Measurements from ENCODE around the gene LPP. TPM values are rescaled to one million over a fixed set of nuclear protein-coding genes. Genes with fewer than 3 reads are reported as not detected.

Gene LPP
- total RNA-seq, 1 experiment from 2014 or later: 20.4 TPM

DNA sequence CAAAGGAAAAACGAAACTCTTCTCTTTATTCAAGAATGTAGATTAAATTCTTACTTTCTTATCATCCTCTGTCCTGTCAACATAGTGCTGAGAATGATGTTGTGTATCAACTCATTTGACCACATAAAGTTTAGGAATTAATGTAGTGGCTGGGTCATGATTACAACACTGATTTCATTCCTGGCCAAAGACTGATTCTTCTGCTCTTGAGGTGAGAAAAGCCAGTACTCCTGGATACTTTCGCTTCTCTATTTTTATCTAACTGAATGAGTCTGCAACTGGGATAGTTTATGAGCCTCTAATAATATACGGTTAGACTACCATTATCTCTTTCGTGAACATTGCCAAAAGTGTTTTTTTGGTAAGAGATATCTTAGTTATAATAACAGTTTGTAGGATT, 173.0 kb downstream of the LPP start:
- Histone ChIP-seq H4K20me1 (ENCODE audit: low read length) (no peaks in the 10 kb centered on the region), H3K9ac (ENCODE audit: low read length) (no peak overlapping the region), H3K27me3 (ENCODE audit: low read length) (no peaks in the 10 kb centered on the region), H3K27ac (ENCODE audit: low read length) (no peak overlapping the region), H3K4me1 (ENCODE audit: insufficient read depth, low read length) (no peaks in the 10 kb centered on the region), H3K4me2 (ENCODE audit: low read length) (no peak overlapping the region), H2AFZ (ENCODE audit: low read length) (no peak overlapping the region), H3K9me3 (ENCODE audit: low read length) (no peaks in the 10 kb centered on the region), H3K9me2 (replicated peaks; ENCODE audit: low read length) (no peaks in the 10 kb centered on the region), H3F3A (ENCODE audit: low read length, unreplicated experiment) (no peaks in the 10 kb centered on the region), H3K79me2 (ENCODE audit: low read length) (no peaks in the 10 kb centered on the region), H3K36me3 (ENCODE audit: low read depth, low read length) (no peaks in the 10 kb centered on the region; the same call in 1 of the 2 replicates), H3K4me3 (ENCODE audit: low read length) (no peak overlapping the region)
- DNase-seq (no peak), ATAC-seq (no peak)
- intact Hi-C loops (cut with micrococcal nuclease): no loop called here
- BruUV-seq (replicated peaks): no TSS peak
- TF ChIP-seq EZH2 (IDR thresholded peaks at IDR 0.05; ENCODE audit: low read length, unreplicated experiment) (no peak), EZH2phosphoT487 (IDR thresholded peaks at IDR 0.05; ENCODE audit: borderline replicate concordance, low read length) (no peak)
- TF ChIP-seq, protein P1, sequence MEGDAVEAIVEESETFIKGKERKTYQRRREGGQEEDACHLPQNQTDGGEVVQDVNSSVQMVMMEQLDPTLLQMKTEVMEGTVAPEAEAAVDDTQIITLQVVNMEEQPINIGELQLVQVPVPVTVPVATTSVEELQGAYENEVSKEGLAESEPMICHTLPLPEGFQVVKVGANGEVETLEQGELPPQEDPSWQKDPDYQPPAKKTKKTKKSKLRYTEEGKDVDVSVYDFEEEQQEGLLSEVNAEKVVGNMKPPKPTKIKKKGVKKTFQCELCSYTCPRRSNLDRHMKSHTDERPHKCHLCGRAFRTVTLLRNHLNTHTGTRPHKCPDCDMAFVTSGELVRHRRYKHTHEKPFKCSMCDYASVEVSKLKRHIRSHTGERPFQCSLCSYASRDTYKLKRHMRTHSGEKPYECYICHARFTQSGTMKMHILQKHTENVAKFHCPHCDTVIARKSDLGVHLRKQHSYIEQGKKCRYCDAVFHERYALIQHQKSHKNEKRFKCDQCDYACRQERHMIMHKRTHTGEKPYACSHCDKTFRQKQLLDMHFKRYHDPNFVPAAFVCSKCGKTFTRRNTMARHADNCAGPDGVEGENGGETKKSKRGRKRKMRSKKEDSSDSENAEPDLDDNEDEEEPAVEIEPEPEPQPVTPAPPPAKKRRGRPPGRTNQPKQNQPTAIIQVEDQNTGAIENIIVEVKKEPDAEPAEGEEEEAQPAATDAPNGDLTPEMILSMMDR (conservative IDR thresholded peaks at IDR 0.05; ENCODE audit: low read depth, low read length): no peak
- ChIA-PET POLR2A (ENCODE audit: unreplicated experiment) (no interaction called here), CTCF (no interaction called here)

DNA sequence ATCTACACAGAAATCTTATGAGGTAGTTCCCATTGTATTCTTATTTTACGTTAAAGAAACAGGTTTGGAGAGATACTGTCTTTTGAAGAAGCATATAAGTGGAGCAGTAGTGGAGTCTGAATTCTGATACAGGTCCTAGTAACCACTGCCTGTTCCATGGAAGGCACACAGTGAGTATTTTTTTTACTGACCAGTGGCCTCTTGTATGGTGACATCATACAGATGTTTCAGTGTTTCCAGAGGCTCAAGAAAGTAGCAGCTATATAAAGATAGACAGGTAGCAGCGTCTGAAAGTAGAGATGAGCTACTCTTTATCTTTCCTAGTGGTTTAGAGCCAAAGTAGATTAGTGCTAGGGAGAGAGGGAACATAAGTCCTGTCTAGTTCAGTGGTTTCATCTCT, 173.5 kb downstream of the LPP start:
- Histone ChIP-seq H2AFZ (ENCODE audit: low read length) (no peak overlapping the region), H3K4me2 (ENCODE audit: low read length) (no peak overlapping the region), H3K9ac (ENCODE audit: low read length) (no peak overlapping the region), H3K4me3 (ENCODE audit: low read length) (no peak overlapping the region), H3K9me2 (replicated peaks; ENCODE audit: low read length) (no peaks in the 10 kb centered on the region), H3K27me3 (ENCODE audit: low read length) (no peaks in the 10 kb centered on the region), H3F3A (ENCODE audit: low read length, unreplicated experiment) (no peaks in the 10 kb centered on the region), H3K9me3 (ENCODE audit: low read length) (no peaks in the 10 kb centered on the region), H3K4me1 (ENCODE audit: insufficient read depth, low read length) (no peaks in the 10 kb centered on the region), H3K79me2 (ENCODE audit: low read length) (no peaks in the 10 kb centered on the region), H3K36me3 (ENCODE audit: low read depth, low read length) (no peaks in the 10 kb centered on the region; the same call in 1 of the 2 replicates), H3K27ac (ENCODE audit: low read length) (no peak overlapping the region), H4K20me1 (ENCODE audit: low read length) (no peaks in the 10 kb centered on the region)
- ATAC-seq (no peak), DNase-seq (no peak)
- intact Hi-C loops (cut with micrococcal nuclease): no loop called here
- ChIA-PET CTCF (no interaction called here), POLR2A (ENCODE audit: unreplicated experiment) (no interaction called here)
- BruUV-seq (replicated peaks): no TSS peak
- no peak for TF ChIP-seq EZH2 (IDR thresholded peaks at IDR 0.05; ENCODE audit: low read length, unreplicated experiment)
- TF ChIP-seq EZH2phosphoT487 (IDR thresholded peaks at IDR 0.05; ENCODE audit: borderline replicate concordance, low read length): no peak
- TF ChIP-seq, protein P1 (conservative IDR thresholded peaks at IDR 0.05; ENCODE audit: low read depth, low read length): no peak

DNA sequence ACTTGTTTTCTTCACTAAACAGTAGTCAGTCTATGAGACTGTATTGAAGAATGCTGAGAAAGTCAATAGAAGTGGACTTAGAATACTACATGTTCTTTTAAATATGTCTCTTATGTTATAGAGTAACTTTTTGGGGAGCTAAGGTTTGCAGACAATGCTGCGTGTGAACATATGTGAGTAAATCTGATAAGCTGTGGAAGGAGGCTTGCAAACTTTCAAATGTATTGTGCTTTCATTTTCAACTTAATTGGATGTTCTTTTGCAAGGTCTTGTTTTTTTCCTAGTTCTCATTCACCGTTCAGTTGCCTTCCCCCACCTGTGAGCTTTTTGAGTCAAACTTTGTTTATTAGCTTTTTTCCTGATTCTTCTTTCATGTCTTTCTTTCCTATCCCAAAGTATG, 176.2 kb downstream of the LPP start:
- POLR2A ChIA-PET (ENCODE audit: unreplicated experiment): no interaction called here
- H2AFZ ChIP-seq (ENCODE audit: low read length): no peak overlapping the region
- no peak overlapping the region for H3K4me2 ChIP-seq (ENCODE audit: low read length)
- TF ChIP-seq EZH2 (IDR thresholded peaks at IDR 0.05; ENCODE audit: low read length, unreplicated experiment) (no peak), EZH2phosphoT487 (IDR thresholded peaks at IDR 0.05; ENCODE audit: borderline replicate concordance, low read length) (no peak)
- TF ChIP-seq, protein P1 (conservative IDR thresholded peaks at IDR 0.05; ENCODE audit: low read depth, low read length): no peak
- no peak overlapping the region for H3K9ac ChIP-seq (ENCODE audit: low read length)
- no TSS peak for BruUV-seq (replicated peaks)
- H3K4me3 ChIP-seq (ENCODE audit: low read length): no peak overlapping the region
- intact Hi-C loops (cut with micrococcal nuclease): no loop called here
- CTCF ChIA-PET: no interaction called here
- no peak overlapping the region for H3K27ac ChIP-seq (ENCODE audit: low read length)
- no peak for ATAC-seq
- no peaks in the 10 kb centered on the region for H3K9me2 ChIP-seq (replicated peaks; ENCODE audit: low read length)
- no peaks in the 10 kb centered on the region for H3K9me3 ChIP-seq (ENCODE audit: low read length)
- no peaks in the 10 kb centered on the region for H3K79me2 ChIP-seq (ENCODE audit: low read length)
- no peaks in the 10 kb centered on the region for H3K27me3 ChIP-seq (ENCODE audit: low read length)
- H4K20me1 ChIP-seq (ENCODE audit: low read length): no peaks in the 10 kb centered on the region
- H3K36me3 ChIP-seq (ENCODE audit: low read depth, low read length): no peaks in the 10 kb centered on the region; the same call in 1 of the 2 replicates
- H3F3A ChIP-seq (ENCODE audit: low read length, unreplicated experiment): no peaks in the 10 kb centered on the region
- H3K4me1 ChIP-seq (ENCODE audit: insufficient read depth, low read length): peaks cover 1% of the 10 kb centered on the region; the same call in 1 of the 2 replicates
- no peak for DNase-seq

Measured in PC-3 (cell line).